HG03565 (cell line): ENCODE data around the gene XPO6.

Experiments
- ATAC-seq: cut with Tn5 transposase; IDR thresholded peaks from one replicate; pipeline ENCODE4 v1.9.1; 2021; ENCODE audit warnings: mild to moderate bottlenecking, moderate library complexity; ENCODE audit not compliant: unreplicated experiment

XPO6 gene

GRCh38 chr16:28158136-28158535 is 53.6 kb downstream of the XPO6 start:
- ATAC-seq, result no peak

GRCh38 chr16:28156056-28156680 is 55.6 kb downstream of the XPO6 start:
- no peak for ATAC-seq

GRCh38 chr16:28155293-28155692 is 56.5 kb downstream of the XPO6 start:
- ATAC-seq, result no peak

- ATAC-seq, result no peak
These were observed 60.6 kb downstream of the XPO6 start for GRCh38 chr16:28151180-28151579.

DNA sequence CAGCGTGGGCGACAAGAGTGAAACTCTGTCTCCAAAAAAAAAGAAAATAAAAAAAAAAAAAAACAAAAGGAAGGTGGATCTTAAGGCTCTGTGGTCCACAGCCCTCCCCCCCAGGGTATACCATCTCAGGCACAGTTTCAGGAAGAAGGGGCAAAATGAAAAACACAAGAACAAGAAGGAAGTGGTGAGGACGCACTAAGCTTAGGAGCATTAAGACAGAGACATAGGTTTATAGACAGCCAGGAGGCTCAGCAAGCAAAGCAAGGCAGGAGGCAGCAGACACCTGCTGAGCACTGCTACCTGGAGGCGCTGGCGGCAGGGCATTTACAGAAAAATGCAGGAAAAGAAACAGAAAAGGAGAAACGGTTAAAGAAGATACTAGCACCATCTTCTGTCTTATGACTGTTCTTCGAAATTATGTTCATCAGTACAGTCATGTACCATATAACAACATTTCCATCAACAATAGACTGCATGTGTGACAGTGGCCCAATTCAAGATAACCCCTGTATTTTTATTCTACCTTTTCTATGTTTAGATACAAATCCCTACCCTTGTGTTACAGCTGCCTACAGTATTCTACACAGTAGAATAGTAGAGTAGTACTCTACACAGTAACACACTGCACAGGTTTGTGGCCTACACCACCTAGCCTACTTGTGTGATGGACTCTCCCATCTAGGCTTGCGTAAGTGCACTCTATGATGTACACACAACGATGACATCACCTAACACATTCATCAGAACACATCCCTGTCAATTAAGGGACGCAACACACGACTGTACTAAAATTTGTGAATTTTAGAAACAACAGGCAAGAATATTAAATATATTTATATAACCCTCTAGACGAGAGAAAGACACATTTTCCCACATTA is 62.5 kb downstream of the XPO6 start:
- ATAC-seq, result no peak

DNA sequence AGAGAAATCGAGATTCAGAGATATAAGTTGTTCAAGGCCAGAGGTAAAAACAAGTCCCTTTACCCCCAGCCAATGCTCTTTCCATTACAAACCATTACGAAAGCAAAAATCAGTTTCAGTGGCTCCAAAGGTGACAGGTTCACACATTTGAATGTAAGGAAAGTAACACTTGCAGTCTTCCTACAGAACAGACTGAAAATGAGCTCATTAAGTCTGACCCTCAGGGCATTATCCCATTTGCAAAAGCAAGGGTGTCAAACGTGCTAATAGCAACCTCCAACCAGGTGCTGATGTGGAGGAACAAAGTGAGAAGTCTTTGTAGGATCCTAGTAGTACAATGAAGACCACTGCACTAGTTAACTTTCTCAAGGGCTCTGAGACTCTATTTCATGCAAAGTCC is 65.2 kb downstream of the XPO6 start:
- no peak for ATAC-seq

GRCh38 chr16:28145796-28146195 is 66.0 kb downstream of the XPO6 start:
- ATAC-seq, result no peak

GRCh38 chr16:28140788-28141618 is 70.8 kb downstream of the XPO6 start:
- peak; percentile 74 for ATAC-seq

GRCh38 chr16:28139530-28139929 is 72.2 kb downstream of the XPO6 start:
- ATAC-seq, result no peak

GRCh38 chr16:28136751-28137434 is 74.9 kb downstream of the XPO6 start:
- no peak for ATAC-seq

- no peak for ATAC-seq
These were observed 78.1 kb downstream of the XPO6 start for GRCh38 chr16:28133666-28134065.

GRCh38 chr16:28131743-28132393 is 79.9 kb downstream of the XPO6 start:
- ATAC-seq, result no peak

- no peak for ATAC-seq
These were observed 80.6 kb downstream of the XPO6 start for GRCh38 chr16:28131181-28131580.

DNA sequence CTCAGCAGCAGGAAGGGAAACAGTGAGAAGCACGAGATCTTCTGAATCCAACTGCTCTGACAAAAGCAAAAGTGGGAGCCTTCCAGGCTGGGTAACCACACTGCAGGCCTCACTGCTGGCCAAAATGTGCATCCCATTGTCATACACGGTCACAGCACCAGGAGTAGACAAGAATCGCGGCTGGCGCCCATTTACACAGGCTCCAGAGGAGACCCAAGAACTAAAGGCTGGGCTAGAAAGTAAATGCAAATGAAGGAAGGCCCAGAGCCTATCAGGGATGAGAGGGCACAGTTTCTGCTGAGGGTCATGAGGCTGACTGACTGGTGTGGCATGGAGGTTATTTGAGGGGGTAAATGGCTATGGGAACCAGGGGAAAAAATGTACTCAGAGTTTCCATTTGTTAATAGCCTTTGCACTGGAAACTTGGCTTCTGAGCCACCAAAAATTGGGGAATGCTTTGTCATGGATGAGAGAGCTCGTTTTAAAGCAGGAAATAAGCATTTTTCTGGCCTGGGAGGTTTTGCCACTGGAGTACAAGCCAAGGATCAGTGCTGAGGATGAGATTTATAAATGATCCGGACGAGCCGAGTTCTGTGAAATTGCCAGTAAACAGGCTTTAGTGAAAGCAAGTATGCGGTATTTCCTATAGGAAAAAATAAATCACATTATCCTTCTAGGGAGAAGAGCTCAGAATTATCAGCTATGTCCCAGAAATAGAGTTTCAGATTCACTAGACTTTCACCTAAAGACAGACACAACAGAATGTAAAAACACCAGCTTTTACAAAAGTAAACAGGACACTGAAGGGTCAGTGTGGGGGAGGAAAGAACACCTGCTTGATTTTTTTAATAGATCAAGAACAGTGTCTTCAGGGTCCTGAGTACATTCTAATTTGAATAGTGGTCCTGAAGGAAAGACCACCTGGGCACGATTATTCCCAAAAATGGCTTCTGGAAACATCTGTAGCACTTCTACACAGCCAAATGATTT is 81.4 kb downstream of the XPO6 start:
- no peak for ATAC-seq

GRCh38 chr16:28126684-28127620 is 84.8 kb downstream of the XPO6 start:
- no peak for ATAC-seq

DNA sequence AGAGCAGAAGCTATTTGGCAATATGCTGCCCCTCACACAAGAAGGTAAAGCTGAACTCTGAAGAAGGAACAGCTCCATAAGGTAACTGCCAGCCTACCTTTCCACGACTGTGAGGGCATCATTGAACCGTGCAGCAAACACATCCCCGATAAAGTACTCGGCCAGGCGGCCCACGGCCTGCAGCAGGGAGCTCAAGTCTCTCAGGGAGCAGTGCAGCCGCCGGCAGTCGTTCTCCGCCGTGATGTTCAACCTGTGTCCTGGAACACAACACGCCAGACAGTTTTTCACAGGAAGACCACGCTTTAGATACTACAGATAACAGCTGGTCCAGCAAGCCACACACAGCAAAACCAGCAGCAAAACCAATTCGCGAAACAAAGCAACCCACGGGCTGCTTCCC is 86.2 kb downstream of the XPO6 start:
- no peak for ATAC-seq

- ATAC-seq, result no peak
These were observed 90.2 kb downstream of the XPO6 start for GRCh38 chr16:28121527-28121926.

DNA sequence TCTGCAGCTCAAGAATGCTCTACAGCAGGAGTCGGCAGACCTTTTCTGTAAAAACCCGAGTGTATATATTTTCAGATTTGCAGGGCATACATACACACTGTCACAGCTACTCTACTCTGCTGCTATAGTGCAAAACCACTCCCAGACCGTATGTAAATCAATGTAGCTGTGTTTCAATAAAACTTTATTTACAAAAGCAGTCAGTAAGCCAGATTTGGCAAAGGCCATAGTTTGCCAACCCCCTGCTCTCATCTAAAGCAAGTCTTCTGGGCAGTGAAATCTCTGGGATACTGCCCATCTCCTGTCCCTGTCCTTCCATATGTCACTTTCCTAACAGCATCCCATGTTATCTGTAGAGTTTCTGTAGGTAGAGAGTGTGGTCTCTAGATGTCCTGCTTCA is 91.0 kb downstream of the XPO6 start:
- ATAC-seq, result no peak
